NCI-H82 treated with DMSO at 0.1 percent for 48 hours (cell line): Measurements from ENCODE around the gene TFF3.

Source experiments
- DNase-seq: peaks from one replicate; lab custom pipeline; 2025; ENCODE audit not compliant: unreplicated experiment; lab: John Stamatoyannopoulos, UW

The TFF3 gene, protein sequence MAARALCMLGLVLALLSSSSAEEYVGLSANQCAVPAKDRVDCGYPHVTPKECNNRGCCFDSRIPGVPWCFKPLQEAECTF

DNA sequence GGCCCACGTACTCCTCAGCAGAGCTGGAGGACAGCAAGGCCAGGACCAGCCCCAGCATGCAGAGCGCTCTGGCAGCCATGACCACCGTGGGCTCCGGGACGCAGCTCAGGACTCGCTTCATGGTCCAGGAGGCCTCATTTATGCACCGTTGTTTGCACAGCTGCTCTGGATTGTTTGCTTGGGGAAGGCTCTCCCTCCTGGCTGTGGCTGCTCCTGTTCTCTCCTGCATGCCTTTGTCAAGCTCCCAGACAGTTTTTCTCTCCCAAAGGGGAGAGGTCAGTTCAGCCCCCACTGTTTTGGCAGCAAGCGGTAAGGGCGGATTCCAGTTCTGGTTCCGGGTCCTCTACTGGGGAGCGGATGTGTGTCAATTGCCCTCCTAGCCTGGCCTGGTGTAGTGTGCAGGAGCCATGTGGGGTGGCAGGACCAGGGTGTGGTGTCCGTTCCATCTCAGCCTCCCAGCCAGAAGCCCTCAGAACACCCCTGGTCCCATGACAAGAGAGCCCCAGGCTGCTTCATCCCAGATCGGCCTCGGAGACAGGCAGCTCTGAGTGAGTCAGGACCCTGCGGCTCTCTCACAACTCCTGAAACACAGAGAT, at the start of gene TFF3:
TSS of gene TFF3 (minus strand) at position 114 of the 596 bp plus-strand sequence. CDS start at position 79, 35 bp downstream.
- DNase-seq = no peak

GRCh38 chr21:42364304-42364865, 49.2 kb upstream of the TFF3 start:
- no peak for DNase-seq

DNA sequence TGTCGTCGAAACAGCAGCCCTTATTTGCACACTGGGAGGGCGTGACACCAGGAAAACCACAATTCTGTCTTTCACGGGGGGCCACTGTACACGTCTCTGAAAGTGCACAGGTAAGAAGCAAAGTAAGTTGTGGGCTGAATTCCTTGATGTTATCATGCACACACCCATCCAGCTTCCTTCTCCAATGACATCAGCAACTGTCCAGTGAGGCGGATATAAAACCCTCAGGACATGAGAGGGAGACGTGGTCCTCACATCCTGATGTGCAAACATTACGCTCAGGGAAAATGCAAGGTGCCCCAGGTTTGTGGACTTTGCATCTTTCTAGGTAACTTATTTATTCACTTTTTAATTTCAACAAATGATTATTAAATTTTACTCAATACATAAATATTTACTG, 48.1 kb upstream of the TFF3 start:
- DNase-seq = no peak

GRCh38 chr21:42362700-42363099, 47.5 kb upstream of the TFF3 start:
- DNase-seq = no peak

GRCh38 chr21:42362198-42362597, 47.0 kb upstream of the TFF3 start:
- DNase-seq = no peak

DNA sequence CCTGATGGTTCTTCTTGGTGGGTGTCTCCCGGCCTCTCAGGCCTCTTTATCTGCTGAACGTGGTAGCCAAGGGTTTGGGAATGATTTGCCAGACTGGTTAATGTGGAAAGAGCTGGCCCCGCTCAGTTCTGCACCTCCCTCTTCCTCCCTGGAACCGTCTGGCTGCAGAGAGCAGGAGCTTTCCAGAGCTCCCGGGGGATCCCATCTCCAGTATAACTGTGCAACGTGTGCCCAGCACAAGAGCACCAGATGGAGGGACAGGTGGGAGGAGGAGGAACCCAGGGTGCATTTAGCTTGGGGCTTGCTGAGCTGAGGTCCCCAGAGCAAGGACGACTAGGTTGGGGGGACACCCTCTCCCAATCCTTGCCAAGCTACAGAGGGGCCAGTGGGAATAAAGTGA, 46.1 kb upstream of the TFF3 start:
- no peak for DNase-seq

DNA sequence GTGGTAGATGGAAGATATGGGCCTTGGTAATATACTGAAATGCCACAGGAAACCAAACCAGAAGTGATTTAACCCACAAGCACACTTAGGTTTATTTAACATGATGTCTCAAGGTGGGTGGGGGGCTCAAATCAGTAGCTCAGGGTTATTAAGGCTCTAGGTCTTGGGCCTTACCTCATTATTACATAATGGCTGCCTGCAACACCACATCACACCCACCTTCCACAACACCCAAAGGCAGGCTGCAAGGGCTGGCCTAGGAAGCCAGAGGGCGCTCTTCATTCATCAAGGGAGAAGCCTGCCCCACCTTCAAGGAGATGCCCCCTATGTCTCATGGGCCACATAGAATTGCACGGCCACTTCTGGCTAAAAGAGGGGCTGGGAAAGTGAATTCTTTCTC, 45.1 kb upstream of the TFF3 start:
- DNase-seq = no peak

- DNase-seq = no peak
Observed at GRCh38 chr21:42358937-42359336, 43.7 kb upstream of the TFF3 start.

GRCh38 chr21:42358261-42358660, 43.1 kb upstream of the TFF3 start:
- DNase-seq = no peak

GRCh38 chr21:42357307-42357706, 42.1 kb upstream of the TFF3 start:
- DNase-seq = no peak

- DNase-seq = no peak
Observed at GRCh38 chr21:42356650-42357049, 41.4 kb upstream of the TFF3 start.

DNA sequence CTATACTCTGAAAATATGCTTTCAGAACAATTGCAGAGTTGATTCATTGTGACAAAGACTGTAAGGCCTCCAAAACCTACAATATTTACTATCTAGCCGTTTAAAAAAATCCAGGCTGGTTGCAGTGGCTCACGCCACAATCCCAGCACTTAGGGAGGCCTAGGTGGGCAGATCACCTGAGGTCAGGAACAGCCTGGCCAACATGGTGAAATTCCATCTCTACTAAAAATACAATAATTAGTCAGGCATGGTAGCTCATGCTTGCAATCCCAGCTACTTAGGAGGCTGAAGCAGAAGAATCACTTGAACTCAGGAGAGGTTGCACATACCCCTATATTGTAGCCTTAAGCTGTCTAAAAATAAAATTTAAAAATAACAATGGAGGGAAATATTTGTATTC, 40.8 kb upstream of the TFF3 start:
- no peak for DNase-seq

- DNase-seq = no peak
Observed at GRCh38 chr21:42353623-42354022, 38.4 kb upstream of the TFF3 start.

- DNase-seq = no peak
Observed at GRCh38 chr21:42352441-42353095, 37.4 kb upstream of the TFF3 start.

DNA sequence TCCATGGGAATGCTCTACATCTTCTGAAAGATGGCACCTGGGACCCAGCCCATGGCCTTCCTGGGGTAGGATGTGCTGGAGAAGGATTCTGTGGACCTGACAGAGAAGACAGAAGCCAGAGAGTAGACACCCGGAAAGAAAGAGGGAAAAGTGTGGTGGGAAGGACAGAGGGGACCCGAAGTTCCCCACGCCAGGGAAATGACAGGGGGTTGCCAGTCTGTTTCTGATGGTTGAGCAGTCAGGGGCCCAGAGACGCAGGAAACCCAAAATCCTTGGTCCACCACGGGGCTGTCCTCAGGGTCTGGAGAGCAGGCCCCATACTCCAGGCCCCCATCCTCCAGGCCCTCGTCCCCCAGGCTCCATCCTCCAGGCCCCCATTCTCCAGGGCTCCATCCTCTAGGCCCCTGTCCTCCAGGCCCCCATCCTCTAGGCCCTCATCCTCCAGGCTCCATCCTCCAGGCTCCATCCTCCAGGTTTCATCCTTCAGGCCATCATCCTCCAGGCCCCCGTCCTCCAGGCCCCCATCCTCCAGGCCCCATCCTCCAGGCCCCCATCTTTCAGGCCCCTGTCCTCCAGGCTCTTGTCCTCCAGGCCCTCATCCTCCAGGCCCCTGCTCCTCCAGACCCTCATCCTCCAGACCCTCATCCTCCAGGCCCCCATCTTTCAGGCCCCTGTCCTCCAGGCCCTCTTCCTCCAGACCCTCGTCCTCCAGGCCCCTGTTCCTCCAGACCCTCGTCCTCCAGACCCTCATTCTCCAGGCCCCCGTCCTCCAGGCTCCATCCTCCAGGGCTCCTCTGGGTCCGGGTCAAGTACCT, 36.6 kb upstream of the TFF3 start:
- no peak for DNase-seq

GRCh38 chr21:42350927-42351426, 35.8 kb upstream of the TFF3 start, which contains the start of gene TFF2:
TFF2 (minus strand) TSS chr21:42350994; CDS start chr21:42350957, 37 bp downstream.
- DNase-seq = no peak

GRCh38 chr21:42350318-42350910, 35.2 kb upstream of the TFF3 start:
- DNase-seq = no peak

DNA sequence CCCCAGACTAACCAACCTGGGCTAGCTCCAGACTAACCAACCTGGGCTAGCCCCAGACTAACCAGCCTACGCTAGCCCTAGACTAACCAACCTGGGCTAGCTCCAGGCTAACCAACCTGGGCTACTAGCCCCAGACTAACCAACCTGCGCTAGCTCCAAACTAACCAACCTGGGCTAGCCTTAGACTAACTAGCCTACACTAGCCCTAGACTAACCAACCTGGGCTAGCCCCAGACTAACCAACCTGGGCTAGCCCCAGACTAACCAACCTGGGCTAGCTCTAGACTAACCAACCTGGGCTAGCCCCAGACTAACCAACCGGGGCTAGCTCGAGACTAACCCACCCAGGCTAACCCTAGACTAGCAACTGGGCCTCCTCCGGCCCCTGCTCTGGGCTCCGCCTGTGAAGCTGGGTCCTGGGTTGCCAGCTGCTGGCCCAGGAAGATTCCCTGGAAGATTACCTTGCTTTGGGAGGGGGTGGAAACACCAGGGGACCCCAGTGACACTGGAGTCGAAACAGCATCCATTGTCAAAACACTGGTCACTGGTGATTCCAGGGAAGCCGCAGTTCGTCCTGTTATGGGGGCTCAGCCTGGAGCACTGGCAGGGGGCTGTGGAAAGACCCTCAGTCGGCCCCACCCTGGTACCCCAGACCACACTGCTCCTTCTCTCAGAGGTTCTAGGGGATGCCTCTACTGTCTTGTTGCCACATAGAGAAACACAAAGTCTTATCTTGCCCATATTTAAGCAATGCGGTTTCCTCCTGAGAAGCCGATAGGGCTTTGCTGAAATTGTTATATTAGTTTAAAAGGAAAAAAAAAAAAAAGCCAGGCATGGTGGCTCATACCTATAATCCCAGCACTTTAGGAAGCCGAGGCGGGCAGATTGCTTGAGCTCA, 34.5 kb upstream of the TFF3 start:
- DNase-seq = no peak

GRCh38 chr21:42348762-42349161, 33.6 kb upstream of the TFF3 start:
- no peak for DNase-seq
